ENCODE measurements around the gene KNDC1.

GRCh38 chr10:133251388-133252222 is 91.6 kb downstream of the KNDC1 start:
- no peak for TF ChIP-seq EZH2 (IDR thresholded peaks at IDR 0.05; ENCODE audit: low read depth)
- TF ChIP-seq CTCF (conservative IDR thresholded peaks at IDR 0.05) = no peak
